Lower leg skin (tissue), 3 donors: ENCODE measurements around the gene MARS1.
"Not testable (repeated sequence)": the region's sequence is repeated elsewhere in the genome, so short reads cannot be mapped to it uniquely, and the experiment has no call there.

Source experiments
- POLR2A ChIP-seq, 2 donors: fragments of 450-650 bp; IDR thresholded peaks; one replicate each; pipeline ENCODE4 v1.6.1; 2016 to 2017; ENCODE audit warnings: antibody characterized with exemption in 2 of 2, mild to moderate bottlenecking in 1 of 2, moderate library complexity in 1 of 2
- TF ChIP-seq, protein P1 (sequence below), 3 donors: fragments of 450-650 bp; IDR thresholded peaks; one replicate each; pipeline ENCODE4 v1.5.1; 2016; ENCODE audit warnings: antibody characterized with exemption in 3 of 3, mild to moderate bottlenecking in 3 of 3, moderate library complexity in 2 of 3

- TF ChIP-seq, protein P1, sequence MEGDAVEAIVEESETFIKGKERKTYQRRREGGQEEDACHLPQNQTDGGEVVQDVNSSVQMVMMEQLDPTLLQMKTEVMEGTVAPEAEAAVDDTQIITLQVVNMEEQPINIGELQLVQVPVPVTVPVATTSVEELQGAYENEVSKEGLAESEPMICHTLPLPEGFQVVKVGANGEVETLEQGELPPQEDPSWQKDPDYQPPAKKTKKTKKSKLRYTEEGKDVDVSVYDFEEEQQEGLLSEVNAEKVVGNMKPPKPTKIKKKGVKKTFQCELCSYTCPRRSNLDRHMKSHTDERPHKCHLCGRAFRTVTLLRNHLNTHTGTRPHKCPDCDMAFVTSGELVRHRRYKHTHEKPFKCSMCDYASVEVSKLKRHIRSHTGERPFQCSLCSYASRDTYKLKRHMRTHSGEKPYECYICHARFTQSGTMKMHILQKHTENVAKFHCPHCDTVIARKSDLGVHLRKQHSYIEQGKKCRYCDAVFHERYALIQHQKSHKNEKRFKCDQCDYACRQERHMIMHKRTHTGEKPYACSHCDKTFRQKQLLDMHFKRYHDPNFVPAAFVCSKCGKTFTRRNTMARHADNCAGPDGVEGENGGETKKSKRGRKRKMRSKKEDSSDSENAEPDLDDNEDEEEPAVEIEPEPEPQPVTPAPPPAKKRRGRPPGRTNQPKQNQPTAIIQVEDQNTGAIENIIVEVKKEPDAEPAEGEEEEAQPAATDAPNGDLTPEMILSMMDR (IDR thresholded peaks at IDR 0.05) = not testable (repeated sequence)
- TF ChIP-seq POLR2A (IDR thresholded peaks at IDR 0.05) = not testable (repeated sequence)
Measured at GRCh38 chr12:57561117-57561516, 73.2 kb downstream of the MARS1 start.
